ENCODE results near the gene NEDD4L.

DNA sequence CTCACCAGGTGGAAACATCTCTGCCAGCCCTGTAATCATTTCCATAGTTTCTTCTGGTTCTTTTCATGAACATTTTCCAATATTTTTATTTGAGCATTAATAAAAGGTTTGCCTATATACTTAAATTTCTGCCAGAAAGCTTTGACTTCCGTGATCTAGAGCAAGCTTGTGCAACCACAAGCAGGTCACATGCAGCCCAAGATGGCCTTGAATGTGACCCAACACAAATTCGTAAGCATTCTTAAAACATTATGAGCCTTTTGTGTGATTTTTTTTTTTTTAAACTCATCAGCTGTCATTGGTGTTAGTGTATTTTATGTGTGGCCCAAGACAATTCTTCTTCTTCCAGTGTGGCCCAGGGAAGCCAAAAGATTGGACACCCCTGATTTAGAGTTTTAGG lies 51.6 kb downstream of the NEDD4L start:
- TF ChIP-seq, protein P1, sequence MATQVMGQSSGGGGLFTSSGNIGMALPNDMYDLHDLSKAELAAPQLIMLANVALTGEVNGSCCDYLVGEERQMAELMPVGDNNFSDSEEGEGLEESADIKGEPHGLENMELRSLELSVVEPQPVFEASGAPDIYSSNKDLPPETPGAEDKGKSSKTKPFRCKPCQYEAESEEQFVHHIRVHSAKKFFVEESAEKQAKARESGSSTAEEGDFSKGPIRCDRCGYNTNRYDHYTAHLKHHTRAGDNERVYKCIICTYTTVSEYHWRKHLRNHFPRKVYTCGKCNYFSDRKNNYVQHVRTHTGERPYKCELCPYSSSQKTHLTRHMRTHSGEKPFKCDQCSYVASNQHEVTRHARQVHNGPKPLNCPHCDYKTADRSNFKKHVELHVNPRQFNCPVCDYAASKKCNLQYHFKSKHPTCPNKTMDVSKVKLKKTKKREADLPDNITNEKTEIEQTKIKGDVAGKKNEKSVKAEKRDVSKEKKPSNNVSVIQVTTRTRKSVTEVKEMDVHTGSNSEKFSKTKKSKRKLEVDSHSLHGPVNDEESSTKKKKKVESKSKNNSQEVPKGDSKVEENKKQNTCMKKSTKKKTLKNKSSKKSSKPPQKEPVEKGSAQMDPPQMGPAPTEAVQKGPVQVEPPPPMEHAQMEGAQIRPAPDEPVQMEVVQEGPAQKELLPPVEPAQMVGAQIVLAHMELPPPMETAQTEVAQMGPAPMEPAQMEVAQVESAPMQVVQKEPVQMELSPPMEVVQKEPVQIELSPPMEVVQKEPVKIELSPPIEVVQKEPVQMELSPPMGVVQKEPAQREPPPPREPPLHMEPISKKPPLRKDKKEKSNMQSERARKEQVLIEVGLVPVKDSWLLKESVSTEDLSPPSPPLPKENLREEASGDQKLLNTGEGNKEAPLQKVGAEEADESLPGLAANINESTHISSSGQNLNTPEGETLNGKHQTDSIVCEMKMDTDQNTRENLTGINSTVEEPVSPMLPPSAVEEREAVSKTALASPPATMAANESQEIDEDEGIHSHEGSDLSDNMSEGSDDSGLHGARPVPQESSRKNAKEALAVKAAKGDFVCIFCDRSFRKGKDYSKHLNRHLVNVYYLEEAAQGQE (IDR thresholded peaks at IDR 0.05; ENCODE audit: unreplicated experiment): no peak
- TF ChIP-seq CREB1 (CRISPR knock-in tag; IDR thresholded peaks at IDR 0.05; ENCODE audit: low read depth) (no peak), EZH2 (IDR thresholded peaks at IDR 0.05; ENCODE audit: low read depth, unreplicated experiment) (no peak), POLR2AphosphoS5 (IDR thresholded peaks at IDR 0.05; ENCODE audit: low read depth) (no peak), EZH2phosphoT487 (IDR thresholded peaks at IDR 0.05; ENCODE audit: unreplicated experiment) (no peak), JUNB (IDR thresholded peaks at IDR 0.05; ENCODE audit: unreplicated experiment) (no peak), STAT1 (IDR thresholded peaks at IDR 0.05; ENCODE audit: unreplicated experiment) (no peak), ZNF114 (CRISPR knock-in tag; IDR thresholded peaks at IDR 0.05) (no peak), ZNF331 (CRISPR knock-in tag; IDR thresholded peaks at IDR 0.05; ENCODE audit: low read depth) (no peak), NANOG (IDR thresholded peaks at IDR 0.05; ENCODE audit: borderline replicate concordance) (no peak)
- TF ChIP-seq, protein P2, sequence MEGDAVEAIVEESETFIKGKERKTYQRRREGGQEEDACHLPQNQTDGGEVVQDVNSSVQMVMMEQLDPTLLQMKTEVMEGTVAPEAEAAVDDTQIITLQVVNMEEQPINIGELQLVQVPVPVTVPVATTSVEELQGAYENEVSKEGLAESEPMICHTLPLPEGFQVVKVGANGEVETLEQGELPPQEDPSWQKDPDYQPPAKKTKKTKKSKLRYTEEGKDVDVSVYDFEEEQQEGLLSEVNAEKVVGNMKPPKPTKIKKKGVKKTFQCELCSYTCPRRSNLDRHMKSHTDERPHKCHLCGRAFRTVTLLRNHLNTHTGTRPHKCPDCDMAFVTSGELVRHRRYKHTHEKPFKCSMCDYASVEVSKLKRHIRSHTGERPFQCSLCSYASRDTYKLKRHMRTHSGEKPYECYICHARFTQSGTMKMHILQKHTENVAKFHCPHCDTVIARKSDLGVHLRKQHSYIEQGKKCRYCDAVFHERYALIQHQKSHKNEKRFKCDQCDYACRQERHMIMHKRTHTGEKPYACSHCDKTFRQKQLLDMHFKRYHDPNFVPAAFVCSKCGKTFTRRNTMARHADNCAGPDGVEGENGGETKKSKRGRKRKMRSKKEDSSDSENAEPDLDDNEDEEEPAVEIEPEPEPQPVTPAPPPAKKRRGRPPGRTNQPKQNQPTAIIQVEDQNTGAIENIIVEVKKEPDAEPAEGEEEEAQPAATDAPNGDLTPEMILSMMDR (conservative IDR thresholded peaks at IDR 0.05; ENCODE audit: low read depth in 2 of 2): no peak
- TF ChIP-seq, protein P3, sequence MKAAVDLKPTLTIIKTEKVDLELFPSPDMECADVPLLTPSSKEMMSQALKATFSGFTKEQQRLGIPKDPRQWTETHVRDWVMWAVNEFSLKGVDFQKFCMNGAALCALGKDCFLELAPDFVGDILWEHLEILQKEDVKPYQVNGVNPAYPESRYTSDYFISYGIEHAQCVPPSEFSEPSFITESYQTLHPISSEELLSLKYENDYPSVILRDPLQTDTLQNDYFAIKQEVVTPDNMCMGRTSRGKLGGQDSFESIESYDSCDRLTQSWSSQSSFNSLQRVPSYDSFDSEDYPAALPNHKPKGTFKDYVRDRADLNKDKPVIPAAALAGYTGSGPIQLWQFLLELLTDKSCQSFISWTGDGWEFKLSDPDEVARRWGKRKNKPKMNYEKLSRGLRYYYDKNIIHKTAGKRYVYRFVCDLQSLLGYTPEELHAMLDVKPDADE (IDR thresholded peaks at IDR 0.05): no peak
